Thyroid gland (tissue), 4 donors: Measurements from ENCODE around the gene RNF186. TPM values are rescaled to one million over a fixed set of nuclear protein-coding genes. Genes with fewer than 3 reads are reported as not detected.

Source experiments
- DNase-seq, 2 donors: peaks; one replicate each; pipeline ENCODE4 v3.0.0-alpha.2; 2019
- H3K27ac ChIP-seq, 3 donors: fragments of 200-600 bp; sonication (generic); 1 replicate in 2 of 3; 2 replicates in 1 of 3; pipeline ENCODE4 v1.5.1; 2016 to 2019; ENCODE audit warnings: mild to moderate bottlenecking in 1 of 3, moderate library complexity in 1 of 3
- H3K27me3 ChIP-seq: fragments of 200-600 bp; sonication (generic); one replicate; pipeline ENCODE4 v1.5.1; 2019
- H3K36me3 ChIP-seq, 2 donors: fragments of 200-600 bp; sonication (generic); one replicate each; pipeline ENCODE4 v1.5.1; 2016 to 2019
- H3K4me1 ChIP-seq, 2 donors: fragments of 200-600 bp; sonication (generic); one replicate each; pipeline ENCODE4 v1.5.1; 2017 to 2019
- H3K4me3 ChIP-seq, 3 donors: fragments of 200-600 bp; sonication (generic); replicated peaks in 1 of 3; 1 replicate in 2 of 3; 2 replicates in 1 of 3; pipeline ENCODE4 v1.5.1; 2016; ENCODE audit warnings: mild to moderate bottlenecking in 1 of 3
- H3K9me3 ChIP-seq: fragments of 200-600 bp; sonication (generic); one replicate; pipeline ENCODE4 v1.5.1; 2017
- CTCF ChIP-seq, 6 experiments: fragments of 200-600 bp in 3 of 6; fragments of 450-650 bp in 3 of 6; sonication (generic) in 3 of 6; IDR thresholded peaks; one replicate each; pipeline ENCODE4 v1.5.1; 2016 to 2019; ENCODE audit warnings: antibody characterized with exemption in 6 of 6, mild to moderate bottlenecking in 2 of 6, inconsistent platforms in 1 of 6, moderate library complexity in 1 of 6
- POLR2A ChIP-seq, 2 donors: fragments of 450-650 bp; IDR thresholded peaks; one replicate each; pipeline ENCODE4 v1.6.1; 2017; ENCODE audit warnings: antibody characterized with exemption in 2 of 2, mild to moderate bottlenecking in 2 of 2, moderate library complexity in 1 of 2
- WGBS, 2 donors: methylation state at CpG; one replicate each; pipeline ENCODE4 v1.1.5; 2017; 5-methylcytosine and 5-hydroxymethylcytosine counted together
- intact Hi-C: fragments of 100-400 bp; cut with DNase I; formaldehyde crosslinking; loops from one replicate; pipeline ENCODE4 v1.15.1; 2023
- total RNA-seq, 4 donors: library from RNA; depleted of rRNA; stranded (reverse); fragments of >200 nt; gene quantifications; one replicate each; pipeline ENCODE4 v1.2.3, GENCODE V29; 2016

The RNF186 gene
- total RNA-seq, 4 donors from 2014 or later, result not detected

GRCh38 chr1:19780267-19780877 lies 34.7 kb downstream of the RNF186 start:
- no peaks in the 10 kb centered on the region for H3K27me3 ChIP-seq
- no peak overlapping the region for H3K27ac ChIP-seq
- H3K36me3 ChIP-seq, result peaks cover 15 to 32% of the 10 kb centered on the region in 2 donors
- no peak for DNase-seq
- no peaks in the 10 kb centered on the region for H3K4me1 ChIP-seq
- H3K9me3 ChIP-seq, result no peaks in the 10 kb centered on the region
- no peak for TF ChIP-seq POLR2A (IDR thresholded peaks at IDR 0.05)
- no peak for TF ChIP-seq CTCF (IDR thresholded peaks at IDR 0.05)
- no peak overlapping the region for H3K4me3 ChIP-seq
- WGBS, 2 donors, result 83 to 100% methylated on average over 2 to 11 of the region's 11 CpGs
- intact Hi-C loops, result no loop called here

- Histone ChIP-seq H3K9me3 (no peaks in the 10 kb centered on the region), H3K27me3 (no peaks in the 10 kb centered on the region), H3K4me1 (no peaks in the 10 kb centered on the region), H3K27ac (no peak overlapping the region), H3K36me3 (peaks cover 18 to 40% of the 10 kb centered on the region in 2 donors), H3K4me3 (no peak overlapping the region)
- TF ChIP-seq POLR2A (IDR thresholded peaks at IDR 0.05), result no peak
- no peak for TF ChIP-seq CTCF (IDR thresholded peaks at IDR 0.05)
- intact Hi-C loops, result no loop called here
- no peak for DNase-seq
- WGBS, 2 donors, result 92 to 100% methylated on average over 4 of the region's 4 CpGs
Observed at GRCh38 chr1:19776933-19777332, 38.1 kb downstream of the RNF186 start.

- Histone ChIP-seq H3K4me3 (no peak overlapping the region), H3K27ac (no peak overlapping the region), H3K4me1 (no peaks in the 10 kb centered on the region), H3K36me3 (peaks cover 20 to 44% of the 10 kb centered on the region in 2 donors), H3K27me3 (no peaks in the 10 kb centered on the region), H3K9me3 (no peaks in the 10 kb centered on the region)
- DNase-seq, result no peak
- TF ChIP-seq CTCF (IDR thresholded peaks at IDR 0.05), result no peak
- no peak for TF ChIP-seq POLR2A (IDR thresholded peaks at IDR 0.05)
- WGBS, 2 donors, result 84 to 86% methylated on average over 5 of the region's 5 CpGs
- intact Hi-C loops, result no loop called here
Observed at GRCh38 chr1:19776287-19776686, 38.8 kb downstream of the RNF186 start.

- no peak overlapping the region for H3K27ac ChIP-seq
- intact Hi-C loops, result no loop called here
Observed at GRCh38 chr1:19775831-19776230, 39.3 kb downstream of the RNF186 start.

More at GRCh38 chr1:19775831-19776230, 39.3 kb downstream of the RNF186 start:
- WGBS, 2 donors, result 92 to 93% methylated on average over 9 of the region's 9 CpGs
- no peak overlapping the region for H3K4me3 ChIP-seq
- TF ChIP-seq POLR2A (IDR thresholded peaks at IDR 0.05) (no peak), CTCF (IDR thresholded peaks at IDR 0.05) (no peak)
- no peaks in the 10 kb centered on the region for H3K4me1 ChIP-seq
- H3K27me3 ChIP-seq, result no peaks in the 10 kb centered on the region
- peaks cover 20 to 43% of the 10 kb centered on the region in 2 donors for H3K36me3 ChIP-seq
- DNase-seq, result no peak
- H3K9me3 ChIP-seq, result no peaks in the 10 kb centered on the region
